Measurements from ENCODE around the gene ALOX12B.
A peak's percentile ranks its signal among the peaks of the same experiment; 100 is the strongest.

Gene ALOX12B

DNA sequence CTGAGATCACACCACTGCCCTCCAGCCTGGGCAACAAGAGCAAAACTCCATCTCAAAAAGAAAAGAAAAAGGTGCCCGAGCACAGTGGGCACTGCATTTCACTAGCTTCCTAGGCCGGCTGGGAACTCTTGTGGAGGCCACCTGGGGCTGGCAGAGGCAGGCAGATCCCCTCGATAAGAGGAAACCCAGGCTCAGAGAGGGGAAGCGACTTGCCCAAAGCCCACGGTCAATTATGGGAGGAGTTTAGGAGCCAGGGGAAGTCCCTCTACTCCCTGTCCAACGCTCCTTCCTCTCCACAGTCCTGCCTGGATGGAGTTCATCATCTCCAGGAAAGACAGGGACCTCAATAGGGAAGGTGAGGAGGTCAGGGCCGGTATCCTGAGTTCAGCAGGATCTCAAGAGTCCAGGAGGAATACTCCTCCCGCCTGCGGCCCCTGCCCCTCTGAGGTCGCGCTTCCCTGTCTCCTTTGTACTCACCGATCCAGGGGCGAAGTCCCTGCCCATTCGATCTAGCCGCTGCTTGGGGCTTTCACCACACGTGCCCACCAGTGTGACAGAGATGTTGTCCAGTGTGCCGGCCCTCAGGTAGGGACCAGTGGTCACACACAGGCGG is 30.0 kb upstream of the ALOX12B start:
- TF ChIP-seq EZH2 (IDR thresholded peaks at IDR 0.05; ENCODE audit: borderline replicate concordance, low read length) = no peak
- TF ChIP-seq, protein P1, sequence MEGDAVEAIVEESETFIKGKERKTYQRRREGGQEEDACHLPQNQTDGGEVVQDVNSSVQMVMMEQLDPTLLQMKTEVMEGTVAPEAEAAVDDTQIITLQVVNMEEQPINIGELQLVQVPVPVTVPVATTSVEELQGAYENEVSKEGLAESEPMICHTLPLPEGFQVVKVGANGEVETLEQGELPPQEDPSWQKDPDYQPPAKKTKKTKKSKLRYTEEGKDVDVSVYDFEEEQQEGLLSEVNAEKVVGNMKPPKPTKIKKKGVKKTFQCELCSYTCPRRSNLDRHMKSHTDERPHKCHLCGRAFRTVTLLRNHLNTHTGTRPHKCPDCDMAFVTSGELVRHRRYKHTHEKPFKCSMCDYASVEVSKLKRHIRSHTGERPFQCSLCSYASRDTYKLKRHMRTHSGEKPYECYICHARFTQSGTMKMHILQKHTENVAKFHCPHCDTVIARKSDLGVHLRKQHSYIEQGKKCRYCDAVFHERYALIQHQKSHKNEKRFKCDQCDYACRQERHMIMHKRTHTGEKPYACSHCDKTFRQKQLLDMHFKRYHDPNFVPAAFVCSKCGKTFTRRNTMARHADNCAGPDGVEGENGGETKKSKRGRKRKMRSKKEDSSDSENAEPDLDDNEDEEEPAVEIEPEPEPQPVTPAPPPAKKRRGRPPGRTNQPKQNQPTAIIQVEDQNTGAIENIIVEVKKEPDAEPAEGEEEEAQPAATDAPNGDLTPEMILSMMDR (IDR thresholded peaks at IDR 0.05; ENCODE audit: low read length) = no peak
- Histone ChIP-seq H3K4me3 (ENCODE audit: low read depth, low read length, poor library complexity, severe bottlenecking) (peak overlapping the region; percentile 98), H3K79me2 (ENCODE audit: insufficient read depth, low read length) (no peaks in the 10 kb centered on the region), H3K9me3 (ENCODE audit: low read length) (no peaks in the 10 kb centered on the region), H3K4me2 (ENCODE audit: low read length) (peak overlapping the region; percentile 88), H3K4me1 (ENCODE audit: insufficient read depth, low read length, severe bottlenecking) (peaks cover 33% of the 10 kb centered on the region), H4K20me1 (ENCODE audit: insufficient read depth, low read length) (no peaks in the 10 kb centered on the region), H3K36me3 (ENCODE audit: insufficient read depth, low read length) (no peaks in the 10 kb centered on the region), H3F3A (ENCODE audit: insufficient read depth, low read length) (peaks cover 6% of the 10 kb centered on the region; the same call in 1 of the 2 replicates), H3K27ac (ENCODE audit: low read depth, low read length, poor library complexity, severe bottlenecking) (no peak overlapping the region), H3K27me3 (ENCODE audit: insufficient read depth, low read length) (0 out of 2 replicates have a peak, but pooled peaks cover 7% of the 10 kb centered on the region), H3K9me2 (ENCODE audit: low read depth, low read length) (no peaks in the 10 kb centered on the region), H2AFZ (ENCODE audit: low read length) (no peak overlapping the region), H3K9ac (ENCODE audit: low read length) (no peak overlapping the region; the same call in 1 of the 2 replicates)

DNA sequence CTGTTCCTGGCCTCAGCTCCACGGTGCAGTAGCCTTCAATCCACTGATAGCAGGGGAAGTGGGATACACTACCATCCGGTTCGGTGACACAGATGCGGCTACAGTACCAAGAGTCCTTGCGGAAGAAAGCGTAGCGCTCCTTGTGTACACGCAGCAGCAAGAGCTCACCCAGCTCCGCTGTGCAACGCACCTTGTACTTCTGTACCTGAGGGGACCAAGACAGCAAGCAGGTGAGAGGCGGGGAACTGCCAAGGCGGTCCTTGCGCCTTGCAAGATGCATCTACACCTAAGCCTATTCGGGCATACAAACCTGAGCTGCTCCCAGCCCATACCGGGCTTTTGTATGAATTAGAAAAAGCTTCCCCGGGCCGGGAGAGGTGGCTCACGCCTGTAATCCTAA is 29.3 kb upstream of the ALOX12B start:
- Histone ChIP-seq H3K9ac (ENCODE audit: low read length) (no peak overlapping the region), H3K4me2 (ENCODE audit: low read length) (no peak overlapping the region), H3K9me3 (ENCODE audit: low read length) (no peaks in the 10 kb centered on the region), H3K79me2 (ENCODE audit: insufficient read depth, low read length) (no peaks in the 10 kb centered on the region), H3K9me2 (ENCODE audit: low read depth, low read length) (no peaks in the 10 kb centered on the region), H3K4me1 (ENCODE audit: insufficient read depth, low read length, severe bottlenecking) (peaks cover 28% of the 10 kb centered on the region), H3K27me3 (ENCODE audit: insufficient read depth, low read length) (peaks cover 7% of the 10 kb centered on the region; the same call in 1 of the 2 replicates), H4K20me1 (ENCODE audit: insufficient read depth, low read length) (no peaks in the 10 kb centered on the region), H3F3A (ENCODE audit: insufficient read depth, low read length) (peaks cover 6% of the 10 kb centered on the region; the same call in 1 of the 2 replicates), H3K27ac (ENCODE audit: low read depth, low read length, poor library complexity, severe bottlenecking) (no peak overlapping the region), H3K4me3 (ENCODE audit: low read depth, low read length, poor library complexity, severe bottlenecking) (no peak overlapping the region), H2AFZ (ENCODE audit: low read length) (no peak overlapping the region), H3K36me3 (ENCODE audit: insufficient read depth, low read length) (no peaks in the 10 kb centered on the region)
- TF ChIP-seq, protein P1 (IDR thresholded peaks at IDR 0.05; ENCODE audit: low read length) = no peak
- TF ChIP-seq EZH2 (IDR thresholded peaks at IDR 0.05; ENCODE audit: borderline replicate concordance, low read length) = no peak

DNA sequence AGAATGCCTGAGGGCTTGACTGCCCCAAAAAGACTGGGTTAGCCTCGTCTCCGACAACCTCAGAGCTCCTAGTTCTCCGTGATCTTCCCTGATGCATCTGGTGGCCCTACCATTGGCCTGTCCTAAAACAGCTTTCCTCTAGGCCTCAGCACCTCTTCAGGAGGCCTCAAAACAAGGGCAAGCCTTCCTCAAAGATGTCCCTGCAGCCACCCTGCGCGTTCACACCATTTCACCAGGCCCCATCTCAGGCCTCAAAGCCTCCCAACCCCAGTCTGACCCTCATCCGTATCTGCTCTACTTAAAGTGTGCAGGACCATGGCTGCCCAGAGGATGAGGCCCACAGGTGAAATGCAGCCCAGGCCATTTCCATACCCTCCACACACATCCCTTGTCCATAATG is 23.4 kb upstream of the ALOX12B start:
- Histone ChIP-seq H3K9ac (ENCODE audit: low read length) (no peak overlapping the region), H3K9me3 (ENCODE audit: low read length) (no peaks in the 10 kb centered on the region), H3K79me2 (ENCODE audit: insufficient read depth, low read length) (no peaks in the 10 kb centered on the region), H3K27me3 (ENCODE audit: insufficient read depth, low read length) (no peaks in the 10 kb centered on the region; the same call in none of the 2 replicates), H4K20me1 (ENCODE audit: insufficient read depth, low read length) (no peaks in the 10 kb centered on the region), H2AFZ (ENCODE audit: low read length) (no peak overlapping the region), H3K4me2 (ENCODE audit: low read length) (no peak overlapping the region), H3K27ac (ENCODE audit: low read depth, low read length, poor library complexity, severe bottlenecking) (no peak overlapping the region), H3K4me1 (ENCODE audit: insufficient read depth, low read length, severe bottlenecking) (peaks cover 6% of the 10 kb centered on the region), H3K4me3 (ENCODE audit: low read depth, low read length, poor library complexity, severe bottlenecking) (no peak overlapping the region), H3F3A (ENCODE audit: insufficient read depth, low read length) (no peaks in the 10 kb centered on the region), H3K36me3 (ENCODE audit: insufficient read depth, low read length) (no peaks in the 10 kb centered on the region), H3K9me2 (ENCODE audit: low read depth, low read length) (no peaks in the 10 kb centered on the region)
- TF ChIP-seq, protein P1 (IDR thresholded peaks at IDR 0.05; ENCODE audit: low read length) = no peak
- TF ChIP-seq EZH2 (IDR thresholded peaks at IDR 0.05; ENCODE audit: borderline replicate concordance, low read length) = no peak

Data from OCI-LY1 (cell line).